Measurements from ENCODE around the gene SAP30L. TPM values are rescaled to one million over a fixed set of nuclear protein-coding genes. Genes with fewer than 3 reads are reported as not detected.

SAP30L gene
- total and polyA plus RNA-seq, 2 of the 13 experiments (the other 11 are each of a cell fraction or from before 2014, with no cell fraction given) = 27.9 to 37.2 TPM

GRCh38 chr5:154477382-154478223 is 31.8 kb downstream of the SAP30L start (continued):
- TF ChIP-seq, protein P1, sequence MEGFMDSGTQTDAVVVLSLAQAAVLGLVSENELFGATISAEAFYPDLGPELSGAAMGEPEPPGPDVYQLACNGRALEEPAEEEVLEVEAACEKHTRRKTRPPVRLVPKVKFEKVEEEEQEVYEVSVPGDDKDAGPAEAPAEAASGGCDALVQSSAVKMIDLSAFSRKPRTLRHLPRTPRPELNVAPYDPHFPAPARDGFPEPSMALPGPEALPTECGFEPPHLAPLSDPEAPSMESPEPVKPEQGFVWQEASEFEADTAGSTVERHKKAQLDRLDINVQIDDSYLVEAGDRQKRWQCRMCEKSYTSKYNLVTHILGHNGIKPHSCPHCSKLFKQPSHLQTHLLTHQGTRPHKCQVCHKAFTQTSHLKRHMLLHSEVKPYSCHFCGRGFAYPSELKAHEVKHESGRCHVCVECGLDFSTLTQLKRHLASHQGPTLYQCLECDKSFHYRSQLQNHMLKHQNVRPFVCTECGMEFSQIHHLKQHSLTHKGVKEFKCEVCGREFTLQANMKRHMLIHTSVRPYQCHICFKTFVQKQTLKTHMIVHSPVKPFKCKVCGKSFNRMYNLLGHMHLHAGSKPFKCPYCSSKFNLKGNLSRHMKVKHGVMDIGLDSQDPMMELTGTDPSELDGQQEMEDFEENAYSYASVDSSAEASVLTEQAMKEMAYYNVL (CRISPR knock-in tag; IDR thresholded peaks at IDR 0.05; ENCODE audit: borderline replicate concordance) = no peak
- TF ChIP-seq ZNF180 (CRISPR knock-in tag; IDR thresholded peaks at IDR 0.05; ENCODE audit: borderline replicate concordance, low read depth) = no peak
- no peak for TF ChIP-seq GLI4 (CRISPR knock-in tag; IDR thresholded peaks at IDR 0.05; ENCODE audit: borderline replicate concordance)
- TF ChIP-seq ZIK1 (CRISPR knock-in tag; IDR thresholded peaks at IDR 0.05; ENCODE audit: borderline replicate concordance, low read depth) = no peak
- no peak for TF ChIP-seq SPEN (CRISPR knock-in tag; IDR thresholded peaks at IDR 0.05; ENCODE audit: low read depth)
- no peak for TF ChIP-seq ZNF331 (CRISPR knock-in tag; IDR thresholded peaks at IDR 0.05)
- no peak for TF ChIP-seq KAT7 (CRISPR knock-in tag; IDR thresholded peaks at IDR 0.05; ENCODE audit: borderline replicate concordance)
- TF ChIP-seq, protein P2, sequence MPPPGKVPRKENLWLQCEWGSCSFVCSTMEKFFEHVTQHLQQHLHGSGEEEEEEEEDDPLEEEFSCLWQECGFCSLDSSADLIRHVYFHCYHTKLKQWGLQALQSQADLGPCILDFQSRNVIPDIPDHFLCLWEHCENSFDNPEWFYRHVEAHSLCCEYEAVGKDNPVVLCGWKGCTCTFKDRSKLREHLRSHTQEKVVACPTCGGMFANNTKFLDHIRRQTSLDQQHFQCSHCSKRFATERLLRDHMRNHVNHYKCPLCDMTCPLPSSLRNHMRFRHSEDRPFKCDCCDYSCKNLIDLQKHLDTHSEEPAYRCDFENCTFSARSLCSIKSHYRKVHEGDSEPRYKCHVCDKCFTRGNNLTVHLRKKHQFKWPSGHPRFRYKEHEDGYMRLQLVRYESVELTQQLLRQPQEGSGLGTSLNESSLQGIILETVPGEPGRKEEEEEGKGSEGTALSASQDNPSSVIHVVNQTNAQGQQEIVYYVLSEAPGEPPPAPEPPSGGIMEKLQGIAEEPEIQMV (CRISPR knock-in tag; IDR thresholded peaks at IDR 0.05; ENCODE audit: low read depth) = no peak
- TF ChIP-seq SYNCRIP (IDR thresholded peaks at IDR 0.05; ENCODE audit: insufficient read depth, low read depth, low read length) = no peak
